Retinal pigment epithelial cell (primary cell): Measurements from ENCODE around the gene TMPRSS12.
A peak's percentile ranks its signal among the peaks of the same experiment; 100 is the strongest.
"Not testable (repeated sequence)": the region's sequence is repeated elsewhere in the genome, so short reads cannot be mapped to it uniquely, and the experiment has no call there.

ENCODE experiments used
- DNase-seq: peaks from one replicate; pipeline ENCODE4 v3.0.0-alpha.2; 2010; ENCODE audit warnings: low read depth
- H3K4me3 ChIP-seq: 2 replicates; pipeline ENCODE4 v1.5.1; 2011; ENCODE audit warnings: mild to moderate bottlenecking, low read length, control low read depth, moderate library complexity
- TF ChIP-seq, protein P1 (sequence below): conservative IDR thresholded peaks from 2 replicates; pipeline ENCODE4 v1.5.1; 2011; ENCODE audit warnings: low read depth, low read length, control low read depth, inconsistent platforms

Gene TMPRSS12

DNA sequence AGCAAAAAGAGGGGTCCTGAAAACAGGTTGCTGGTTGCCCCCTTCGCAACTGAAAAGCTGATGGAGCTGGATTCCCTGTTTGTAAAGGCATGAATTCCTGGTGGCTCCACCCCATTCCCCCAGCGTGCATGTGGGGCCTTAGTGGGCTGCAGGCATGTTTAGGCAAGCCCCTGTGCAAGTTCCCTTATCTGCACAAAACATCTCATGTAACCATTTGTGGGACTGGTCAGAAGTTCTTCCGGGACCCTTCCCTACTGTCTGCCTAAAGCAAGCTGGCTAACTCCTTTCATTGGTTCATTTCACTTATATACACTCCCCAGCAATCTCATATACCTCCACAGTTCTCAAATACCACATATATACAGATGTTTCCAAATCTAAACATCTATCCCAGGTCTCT, 85.7 kb downstream of the TMPRSS12 start:
- no peak for DNase-seq
- TF ChIP-seq, protein P1, sequence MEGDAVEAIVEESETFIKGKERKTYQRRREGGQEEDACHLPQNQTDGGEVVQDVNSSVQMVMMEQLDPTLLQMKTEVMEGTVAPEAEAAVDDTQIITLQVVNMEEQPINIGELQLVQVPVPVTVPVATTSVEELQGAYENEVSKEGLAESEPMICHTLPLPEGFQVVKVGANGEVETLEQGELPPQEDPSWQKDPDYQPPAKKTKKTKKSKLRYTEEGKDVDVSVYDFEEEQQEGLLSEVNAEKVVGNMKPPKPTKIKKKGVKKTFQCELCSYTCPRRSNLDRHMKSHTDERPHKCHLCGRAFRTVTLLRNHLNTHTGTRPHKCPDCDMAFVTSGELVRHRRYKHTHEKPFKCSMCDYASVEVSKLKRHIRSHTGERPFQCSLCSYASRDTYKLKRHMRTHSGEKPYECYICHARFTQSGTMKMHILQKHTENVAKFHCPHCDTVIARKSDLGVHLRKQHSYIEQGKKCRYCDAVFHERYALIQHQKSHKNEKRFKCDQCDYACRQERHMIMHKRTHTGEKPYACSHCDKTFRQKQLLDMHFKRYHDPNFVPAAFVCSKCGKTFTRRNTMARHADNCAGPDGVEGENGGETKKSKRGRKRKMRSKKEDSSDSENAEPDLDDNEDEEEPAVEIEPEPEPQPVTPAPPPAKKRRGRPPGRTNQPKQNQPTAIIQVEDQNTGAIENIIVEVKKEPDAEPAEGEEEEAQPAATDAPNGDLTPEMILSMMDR: no peak
- H3K4me3 ChIP-seq: no peak overlapping the region

DNA sequence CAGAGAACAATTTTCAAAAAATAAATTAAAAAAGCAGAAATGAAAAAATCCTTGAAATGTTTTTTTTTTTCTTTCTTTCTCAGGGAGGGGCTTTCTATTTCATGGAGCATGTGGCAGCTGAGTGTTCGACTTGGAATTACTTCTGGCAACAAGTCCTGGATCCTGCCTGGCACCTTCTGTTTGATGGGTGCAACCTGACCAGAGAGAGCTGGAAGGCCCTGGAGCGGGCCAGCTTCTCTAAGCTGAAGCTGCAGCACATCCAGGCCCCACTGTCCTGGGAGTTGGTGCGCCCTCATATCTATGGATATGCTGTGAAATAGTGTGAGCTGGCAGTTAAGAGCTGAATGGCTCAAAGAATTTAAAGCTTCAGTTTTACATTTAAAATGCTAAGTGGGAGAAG, 87.1 kb downstream of the TMPRSS12 start:
- H3K4me3 ChIP-seq: no peak overlapping the region
- TF ChIP-seq, protein P1: no peak
- no peak for DNase-seq

DNA sequence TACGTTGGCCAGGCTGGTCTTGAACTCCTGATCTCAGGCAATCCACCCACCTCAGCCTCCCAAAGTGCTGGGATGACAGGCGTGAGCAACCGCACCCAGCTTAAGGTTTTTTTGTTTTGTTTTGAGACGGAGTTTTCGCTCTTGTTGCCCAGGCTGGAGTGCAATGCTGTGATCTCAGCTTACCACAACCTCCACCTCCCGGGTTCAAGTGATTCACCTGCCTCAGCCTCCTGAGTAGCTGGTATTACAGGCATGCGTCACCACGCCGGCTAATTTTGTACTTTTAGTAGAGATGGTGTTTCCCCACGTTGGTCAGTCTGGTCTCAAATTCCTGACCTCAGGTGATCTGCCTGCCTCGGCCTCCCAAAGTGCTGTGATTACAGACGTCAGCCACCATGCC, 87.8 kb downstream of the TMPRSS12 start:
- not testable (repeated sequence) for DNase-seq, H3K4me3 ChIP-seq

DNA sequence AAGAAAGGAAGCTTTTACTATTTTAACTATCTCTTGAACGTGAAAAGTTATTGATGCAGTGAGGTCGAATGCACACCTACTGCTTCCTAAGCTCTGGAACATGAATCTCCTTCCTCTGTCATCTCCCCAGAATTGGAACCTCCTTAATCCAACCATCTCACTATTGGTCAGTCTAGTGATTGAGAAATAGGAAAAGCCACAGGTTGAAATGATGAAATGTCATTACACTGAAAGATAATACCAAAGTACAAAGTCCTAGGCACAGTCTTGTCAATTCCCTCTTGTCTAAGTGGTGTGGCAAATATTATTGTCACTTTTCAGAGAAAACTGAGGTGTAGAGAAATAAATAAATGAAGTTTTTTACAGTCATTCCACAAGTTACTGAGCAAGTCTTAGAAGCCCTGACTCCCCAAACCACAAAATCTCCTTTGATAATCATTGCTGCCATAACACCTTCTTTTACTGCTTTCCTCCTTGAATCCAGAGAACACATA, 90.1 kb downstream of the TMPRSS12 start:
- no peak overlapping the region for H3K4me3 ChIP-seq
- TF ChIP-seq, protein P1: no peak
- no peak for DNase-seq

DNA sequence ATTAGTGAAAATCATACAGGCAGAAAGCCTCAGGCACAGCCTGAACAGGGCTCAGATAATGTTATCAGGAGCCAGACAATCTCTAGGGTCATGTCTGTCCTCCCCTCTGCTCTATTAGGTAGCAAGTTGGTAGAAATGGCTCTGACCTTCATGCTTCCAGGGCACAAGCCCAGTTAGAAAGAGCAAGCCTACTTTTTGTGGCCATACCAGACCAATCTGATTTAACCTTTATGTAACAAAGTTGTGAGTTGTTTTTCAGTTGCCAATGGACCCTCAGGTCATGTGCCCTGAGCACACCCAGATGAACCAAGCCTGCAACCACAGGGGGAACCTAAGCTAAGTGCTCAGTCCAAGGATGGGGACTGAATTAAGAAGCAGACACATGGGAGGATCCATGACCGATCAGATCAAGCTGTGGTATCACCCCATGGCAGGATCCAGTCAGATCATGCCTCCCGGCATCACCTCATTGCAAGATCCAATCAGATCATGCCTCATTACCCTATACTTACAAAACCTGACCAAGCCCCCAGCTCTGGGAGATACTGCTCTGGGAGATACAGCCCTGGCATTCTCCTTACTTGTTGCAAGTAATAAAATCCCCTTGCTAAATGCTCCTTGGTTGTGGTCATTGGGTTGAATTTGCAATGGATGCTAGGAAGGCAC, 90.9 kb downstream of the TMPRSS12 start:
- TF ChIP-seq, protein P1: no peak
- DNase-seq: no peak

DNA sequence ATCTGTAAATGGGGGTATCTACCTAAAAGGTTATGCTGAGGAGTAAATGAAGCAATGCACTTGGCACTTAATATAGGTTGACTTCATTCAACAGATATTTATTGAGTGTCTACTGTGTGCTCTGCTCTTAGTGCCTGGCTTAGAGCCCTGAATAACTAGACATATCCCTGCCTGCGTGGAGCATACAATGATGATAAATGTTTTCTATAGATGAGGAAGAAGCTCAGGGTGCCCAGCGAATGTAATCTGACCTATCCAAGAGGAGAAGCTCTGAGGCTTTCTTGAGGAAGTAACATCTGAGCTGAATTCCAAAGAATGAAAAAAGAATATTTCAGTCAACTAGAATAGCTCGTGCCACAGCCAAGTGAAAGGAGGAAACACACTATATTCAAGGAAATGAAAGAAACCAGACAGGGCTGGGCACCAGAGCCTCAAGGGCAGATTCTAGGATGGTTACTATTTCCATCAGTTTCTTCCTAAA, 91.7 kb downstream of the TMPRSS12 start:
- H3K4me3 ChIP-seq: no peak overlapping the region
- TF ChIP-seq, protein P1: no peak
- DNase-seq: no peak

More for the DNA sequence above, 90.9 kb downstream of the TMPRSS12 start:
- no peak overlapping the region for H3K4me3 ChIP-seq

DNA sequence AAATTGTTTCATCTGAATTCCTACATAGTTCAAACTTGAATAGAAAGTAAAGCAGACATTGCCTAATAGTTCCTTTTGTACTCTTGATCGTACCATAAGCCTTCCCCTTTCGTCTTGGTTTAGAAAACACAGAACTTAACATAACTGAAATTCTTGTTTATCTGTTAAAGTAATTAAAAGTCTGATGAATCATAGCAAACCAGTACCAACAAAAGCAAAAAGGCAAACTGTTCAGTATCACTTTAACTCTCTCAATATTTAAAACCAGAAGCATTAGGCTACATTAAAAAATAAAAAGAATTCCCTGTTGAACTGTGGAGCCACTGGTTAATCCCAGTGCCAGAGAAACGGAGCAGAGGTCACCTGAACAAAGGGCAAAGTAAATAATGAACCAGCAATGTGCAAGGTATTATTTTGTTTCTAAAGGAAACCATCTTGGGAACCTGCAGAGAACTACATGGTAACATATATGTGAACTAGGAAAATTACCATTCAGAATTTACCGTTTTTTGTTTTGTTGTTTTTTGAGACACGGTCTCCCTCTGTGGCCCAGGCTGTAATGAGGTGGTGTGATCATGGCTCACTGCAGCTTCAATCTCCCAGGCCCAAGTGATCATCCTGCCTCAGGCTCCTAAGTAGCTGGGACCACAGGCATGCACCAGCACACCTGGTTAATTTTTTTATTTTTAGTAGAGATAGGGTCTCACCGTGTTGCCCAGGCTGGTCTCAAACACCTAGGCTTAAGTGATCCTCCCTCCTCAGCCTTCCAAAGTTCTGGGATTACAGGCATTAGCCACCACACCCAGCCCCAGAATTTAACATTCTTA, 92.5 kb downstream of the TMPRSS12 start:
- peak; percentile 46 for DNase-seq
- TF ChIP-seq, protein P1: no peak
- H3K4me3 ChIP-seq: no peak overlapping the region
